Measurements from ENCODE around the gene PSMD11.

PSMD11 gene

DNA sequence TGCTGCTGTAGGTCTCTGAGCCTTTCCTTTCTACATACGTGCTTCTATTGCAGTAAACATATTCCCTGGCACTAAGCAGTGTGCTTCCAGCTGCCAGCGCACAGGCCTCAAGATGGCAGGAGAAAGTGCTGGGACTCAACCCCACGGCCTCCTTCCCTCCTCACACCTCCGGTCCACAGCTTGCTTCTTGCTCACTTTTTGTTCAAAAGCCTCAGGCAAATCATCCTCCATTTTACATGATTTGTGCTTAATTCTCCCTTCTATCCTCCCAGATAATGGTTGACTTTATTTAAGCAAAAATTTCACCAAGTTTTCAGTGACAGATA is 47.9 kb downstream of the PSMD11 start:
- DNase-seq: no peak

GRCh38 chr17:32492648-32493289 is 48.5 kb downstream of the PSMD11 start:
- DNase-seq: no peak

DNA sequence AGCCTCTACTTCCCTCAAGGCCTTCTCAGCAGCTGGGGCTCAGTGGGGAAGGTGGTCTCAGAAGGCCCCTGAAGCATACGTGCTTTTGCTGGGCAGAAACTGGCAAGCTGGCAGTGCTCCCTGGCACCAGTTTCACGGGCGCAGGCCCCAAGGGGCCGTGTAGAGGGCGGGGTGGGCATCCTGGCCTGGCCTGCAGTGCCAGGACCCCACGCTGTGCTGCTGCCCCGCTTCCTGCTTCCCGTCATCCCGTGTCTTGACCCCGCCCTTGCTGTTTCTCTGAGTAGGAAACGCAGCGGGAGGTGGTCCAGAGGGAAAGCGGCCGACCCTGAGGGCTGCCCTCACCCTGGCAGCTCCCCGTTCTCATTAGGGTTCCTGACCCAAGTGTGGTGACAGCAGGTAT is 49.3 kb downstream of the PSMD11 start:
- no peak for DNase-seq

DNA sequence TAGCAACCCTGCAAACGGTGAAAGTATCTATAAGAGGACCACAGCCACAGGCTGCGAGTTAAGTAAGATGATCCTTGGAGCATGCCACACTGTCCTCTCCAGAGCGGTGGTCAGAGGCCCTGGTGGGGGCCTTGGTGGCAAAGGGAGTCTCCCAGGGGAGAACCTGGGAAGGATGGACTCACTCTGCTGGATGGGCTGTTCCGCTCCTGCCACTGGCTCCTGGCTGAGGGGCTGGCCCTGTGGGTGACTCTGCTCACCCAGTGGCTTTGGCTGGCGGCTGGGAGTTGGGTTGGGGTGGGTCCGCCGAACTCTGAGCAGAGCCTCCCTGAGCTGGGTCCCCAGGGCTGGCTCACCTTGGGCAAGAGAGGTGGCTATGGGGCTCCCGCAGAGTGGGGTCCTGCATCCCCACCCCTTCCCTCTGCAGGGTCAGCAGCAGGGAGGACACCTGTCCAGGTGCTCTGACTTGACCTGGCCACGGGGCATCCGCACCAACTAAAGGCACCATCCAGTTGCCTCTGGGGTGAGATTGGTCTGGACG is 49.7 kb downstream of the PSMD11 start:
- DNase-seq: no peak

- DNase-seq: no peak
These were observed 50.5 kb downstream of the PSMD11 start for GRCh38 chr17:32494621-32495358.

DNA sequence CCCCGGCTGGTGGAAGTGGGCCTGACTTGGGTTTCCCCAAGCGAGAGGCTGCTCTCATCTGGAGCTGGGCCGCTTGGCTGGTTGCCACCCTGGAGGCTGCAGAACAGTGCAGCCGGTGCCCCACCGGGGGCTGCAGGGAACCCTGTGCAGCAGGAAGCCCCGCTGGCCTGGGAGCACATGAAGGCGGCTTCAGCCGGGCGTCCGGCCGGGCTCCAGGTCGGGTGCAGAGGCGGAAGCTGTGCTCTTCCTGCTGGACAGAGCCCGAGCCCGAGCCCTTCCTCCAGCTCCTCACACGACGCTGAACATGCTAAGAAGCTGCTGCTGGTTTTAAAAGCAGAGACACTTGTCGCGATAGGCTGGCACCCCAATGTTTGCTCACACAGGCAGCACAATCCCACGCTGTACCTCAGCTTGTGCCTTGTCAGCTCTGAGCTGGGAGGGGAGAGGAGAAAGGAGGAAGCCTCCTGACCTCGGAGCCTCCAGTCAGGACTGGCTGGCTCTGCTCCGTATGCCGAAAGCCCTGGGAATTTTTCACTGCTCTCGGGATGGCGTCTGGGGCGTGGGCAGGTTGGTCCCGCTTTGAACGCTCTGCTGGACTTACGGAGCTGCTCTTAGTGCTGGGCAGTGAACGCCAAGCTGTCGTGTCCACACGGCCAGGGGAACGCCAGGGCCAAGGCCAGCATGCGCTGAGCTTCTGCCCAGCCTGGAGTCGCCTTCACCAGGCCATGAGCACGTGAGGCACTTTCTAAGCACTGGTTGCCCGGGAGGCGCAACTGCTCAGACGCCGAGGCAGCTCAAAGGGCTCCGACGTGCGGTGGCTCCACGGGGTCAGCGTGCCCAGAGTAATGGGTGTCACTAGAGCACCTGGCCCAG is 51.3 kb downstream of the PSMD11 start:
- DNase-seq: no peak

DNA sequence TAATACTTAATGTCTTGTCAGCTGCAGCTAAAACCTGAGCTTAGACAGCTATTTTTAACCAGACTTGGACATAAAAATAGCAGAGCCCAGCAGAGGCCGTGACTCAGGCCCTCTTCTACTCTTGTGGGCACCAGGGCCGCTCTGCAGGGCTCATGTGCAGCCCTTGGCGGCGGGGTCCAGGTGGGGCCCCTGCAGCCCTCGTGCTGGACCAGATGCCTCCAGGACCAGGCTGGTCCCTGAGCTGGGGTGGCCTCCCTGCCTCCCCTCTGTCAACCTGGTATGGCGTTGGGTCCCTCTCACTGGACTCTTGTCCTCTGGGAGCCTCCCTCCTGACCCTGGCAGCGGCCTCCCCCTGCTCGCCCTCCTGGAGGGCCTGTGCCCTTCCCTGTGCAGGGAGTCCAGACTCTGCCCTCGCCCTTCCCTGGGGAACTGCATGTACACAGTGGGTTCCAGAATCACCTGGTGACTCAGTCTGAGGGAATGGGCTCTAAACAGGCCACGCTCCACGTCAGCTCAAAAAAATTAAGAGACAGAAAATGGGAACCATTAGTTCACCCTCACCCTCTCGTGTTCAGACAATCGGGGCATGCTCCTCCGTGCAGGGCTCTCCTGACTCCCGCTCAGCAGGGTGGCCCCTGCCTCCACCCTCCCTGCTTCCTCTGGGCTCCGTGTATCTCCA is 52.2 kb downstream of the PSMD11 start:
- no peak for DNase-seq

DNA sequence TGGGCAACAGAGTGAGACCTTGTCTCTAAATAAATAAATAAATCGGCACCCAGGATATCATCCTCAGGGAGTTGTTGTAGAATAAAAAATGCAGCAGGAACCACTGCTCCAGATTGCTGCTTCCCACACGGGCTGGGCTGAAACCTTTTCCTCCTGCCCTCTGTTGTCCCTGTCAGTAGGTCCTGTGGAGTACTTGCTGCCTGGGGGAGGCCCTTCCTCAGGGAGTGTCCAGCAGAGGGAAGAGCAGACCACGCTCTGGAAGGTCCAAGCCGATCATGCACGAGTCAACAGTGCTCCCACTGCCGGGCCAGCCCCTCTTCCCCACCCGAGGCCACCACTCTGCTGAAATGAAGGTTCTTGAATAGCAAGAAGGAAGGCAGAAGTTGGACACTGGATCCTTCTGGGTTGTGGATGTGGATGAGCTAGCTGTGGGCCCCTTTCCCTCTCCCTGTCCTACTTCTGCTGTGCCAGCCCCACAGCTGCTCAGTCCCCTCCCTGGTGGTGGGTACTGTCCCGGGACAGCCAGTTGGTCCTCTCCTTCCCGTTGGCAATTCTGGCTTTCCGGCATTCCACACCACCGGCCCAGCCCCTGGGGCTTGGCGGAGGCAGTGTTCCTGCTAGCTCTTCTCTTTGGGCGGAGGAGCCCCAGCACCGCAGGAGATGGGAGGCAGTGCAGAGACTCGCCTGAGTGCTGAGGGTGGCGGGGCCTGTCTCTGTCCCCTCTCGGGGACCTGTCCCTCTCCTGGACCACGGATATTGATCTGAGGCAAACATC is 53.3 kb downstream of the PSMD11 start:
- no peak for DNase-seq

GRCh38 chr17:32498391-32498790 is 54.1 kb downstream of the PSMD11 start:
- DNase-seq: no peak

DNA sequence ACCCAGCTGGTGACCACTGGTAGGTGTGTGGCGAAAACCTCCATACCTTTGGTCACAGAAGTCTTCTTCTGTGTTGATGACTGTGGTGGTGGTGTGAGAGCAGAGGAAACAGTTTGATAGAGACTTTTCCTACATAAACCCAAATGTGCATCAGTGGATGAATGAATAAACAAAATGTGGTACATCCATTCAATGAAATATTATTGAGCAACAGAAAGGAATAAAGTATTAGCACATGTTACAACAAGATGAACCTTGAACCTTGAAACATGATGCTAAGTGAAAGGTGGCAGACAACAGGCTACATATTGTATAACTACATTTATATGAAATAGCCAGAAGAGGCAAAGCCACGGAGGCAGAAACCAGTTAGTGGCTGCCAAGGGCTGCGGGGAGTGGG is 57.7 kb downstream of the PSMD11 start:
- no peak for DNase-seq

- no peak for DNase-seq
These were observed 58.4 kb downstream of the PSMD11 start for GRCh38 chr17:32502710-32503109.

GRCh38 chr17:32503251-32504165 is 59.2 kb downstream of the PSMD11 start:
- no peak for DNase-seq

DNA sequence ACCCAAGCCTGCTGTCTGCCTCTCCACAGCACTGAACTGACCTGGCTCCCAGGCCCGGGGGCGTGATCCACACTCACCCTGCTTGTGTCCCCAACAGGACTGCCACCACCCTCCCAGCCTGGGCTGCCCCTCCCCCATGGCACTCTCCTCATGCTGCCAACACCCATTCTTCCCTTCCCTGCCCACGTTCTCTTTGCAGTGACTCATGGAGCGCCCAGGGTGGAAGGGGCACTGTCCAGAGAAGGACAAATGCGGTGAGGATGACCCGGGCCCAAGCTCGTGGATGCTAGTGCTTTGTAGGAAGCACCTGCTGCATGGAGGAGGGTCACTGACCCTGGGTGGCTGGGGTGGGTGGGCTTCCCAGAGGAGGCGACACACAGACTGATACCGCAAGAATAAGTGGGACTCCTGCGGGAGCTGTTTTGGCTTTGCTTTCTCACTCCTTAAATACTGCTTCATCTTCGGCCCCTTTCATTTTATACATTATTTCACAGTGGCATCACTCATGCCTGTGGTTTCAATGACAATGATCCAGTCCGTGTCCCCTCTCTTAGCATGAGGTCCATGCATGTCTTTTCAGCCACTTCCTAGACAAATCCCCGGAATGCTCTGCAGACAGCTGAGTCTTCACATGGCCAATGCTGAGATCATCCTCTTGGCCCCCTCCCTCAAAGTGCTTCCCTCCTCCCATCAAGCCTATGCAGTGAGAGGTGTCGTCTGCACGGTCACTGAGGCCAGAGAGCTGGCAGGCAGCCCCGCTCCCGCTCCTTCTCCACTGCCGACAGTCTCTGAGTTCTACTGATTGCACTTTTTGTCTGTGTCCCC is 60.1 kb downstream of the PSMD11 start:
- DNase-seq: no peak

DNA sequence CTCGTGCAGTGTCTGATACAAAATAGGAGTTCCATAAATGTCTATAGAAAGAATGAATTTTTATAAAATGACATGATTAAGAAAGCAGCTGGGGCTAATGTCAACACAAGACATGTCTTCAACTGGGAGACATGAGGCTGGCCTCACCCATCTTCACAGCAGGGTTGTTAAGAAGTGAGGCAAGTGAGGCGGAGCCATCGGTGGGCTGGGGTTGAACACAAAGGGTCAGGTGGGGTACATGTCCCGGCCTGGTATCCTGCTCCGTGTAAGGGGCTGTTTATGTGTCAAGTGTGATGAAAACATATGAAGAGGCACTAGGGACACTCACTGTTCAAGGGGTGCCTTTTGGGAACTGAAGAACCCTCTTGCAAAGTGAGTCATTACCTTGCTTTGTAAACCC is 64.6 kb downstream of the PSMD11 start:
- no peak for DNase-seq

DNA sequence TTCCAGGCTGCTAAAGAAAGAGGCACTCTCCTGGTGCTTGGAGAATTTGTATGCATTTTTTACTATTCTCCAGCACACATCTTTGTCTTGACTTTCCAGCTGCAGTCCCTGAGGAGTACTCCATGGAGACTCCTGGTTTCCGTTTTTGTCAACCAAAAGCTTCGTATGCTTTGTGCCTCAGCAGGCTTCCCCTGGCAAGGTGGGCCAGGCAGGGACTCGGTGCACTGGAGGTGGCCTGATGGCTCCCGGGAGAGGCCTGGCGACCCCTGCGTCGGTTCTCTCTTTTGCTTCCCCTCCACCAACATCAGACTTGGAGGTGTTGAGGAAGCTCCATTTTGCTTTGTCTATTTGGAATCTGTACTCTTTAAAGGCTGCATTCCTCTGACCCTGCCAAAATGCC is 66.2 kb downstream of the PSMD11 start:
- no peak for DNase-seq

DNA sequence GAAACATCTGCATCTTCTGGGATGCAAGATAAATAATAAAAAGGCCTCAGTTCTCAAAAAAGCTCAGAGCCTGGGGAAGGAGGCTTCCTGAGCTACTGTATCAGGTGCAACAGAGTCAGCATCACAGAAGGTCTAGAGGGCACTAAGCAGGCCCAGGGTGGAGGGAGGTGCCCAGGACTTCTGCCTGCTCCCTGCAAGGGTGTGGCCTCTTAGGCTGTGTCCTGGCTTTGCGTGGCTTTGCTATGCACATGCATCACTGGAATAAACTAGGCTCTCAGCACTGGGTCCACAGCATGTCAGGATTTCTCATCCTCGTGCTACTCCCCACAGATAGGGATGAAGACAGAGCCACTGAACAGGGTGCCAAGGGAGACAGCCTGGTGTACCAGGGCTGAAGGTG is 68.0 kb downstream of the PSMD11 start:
- no peak for DNase-seq

- DNase-seq: no peak
These were observed 69.3 kb downstream of the PSMD11 start for GRCh38 chr17:32513579-32513978.

- DNase-seq: no peak
These were observed 70.3 kb downstream of the PSMD11 start for GRCh38 chr17:32514606-32515005.

- no peak for DNase-seq
These were observed 71.5 kb downstream of the PSMD11 start for GRCh38 chr17:32515677-32516383.

GRCh38 chr17:32516450-32516849 is 72.1 kb downstream of the PSMD11 start:
- no peak for DNase-seq
